Right lobe of liver (tissue), 4 donors: ENCODE data around the gene TXNDC16.

Source experiments
- POLR2A ChIP-seq: fragments of 450-650 bp; IDR thresholded peaks from one replicate; pipeline ENCODE4 v1.6.1; 2017; ENCODE audit warnings: antibody characterized with exemption, mild to moderate bottlenecking
- TF ChIP-seq, protein P1 (sequence below), 4 donors: fragments of 200-600 bp in 3 of 4; fragments of 450-650 bp in 1 of 4; IDR thresholded peaks; one replicate each; pipeline versions ENCODE4 v1.5.1 to v1.8.0; 2016 to 2022; ENCODE audit warnings: antibody characterized with exemption in 4 of 4, mild to moderate bottlenecking in 2 of 4
- donor health status: DM: no; HTN: no; CAD: no.
- donor health status: DM: no; HTN: no; CAD: no.
- donor health status: DM: no; HTN: yes; CAD: no.

DNA sequence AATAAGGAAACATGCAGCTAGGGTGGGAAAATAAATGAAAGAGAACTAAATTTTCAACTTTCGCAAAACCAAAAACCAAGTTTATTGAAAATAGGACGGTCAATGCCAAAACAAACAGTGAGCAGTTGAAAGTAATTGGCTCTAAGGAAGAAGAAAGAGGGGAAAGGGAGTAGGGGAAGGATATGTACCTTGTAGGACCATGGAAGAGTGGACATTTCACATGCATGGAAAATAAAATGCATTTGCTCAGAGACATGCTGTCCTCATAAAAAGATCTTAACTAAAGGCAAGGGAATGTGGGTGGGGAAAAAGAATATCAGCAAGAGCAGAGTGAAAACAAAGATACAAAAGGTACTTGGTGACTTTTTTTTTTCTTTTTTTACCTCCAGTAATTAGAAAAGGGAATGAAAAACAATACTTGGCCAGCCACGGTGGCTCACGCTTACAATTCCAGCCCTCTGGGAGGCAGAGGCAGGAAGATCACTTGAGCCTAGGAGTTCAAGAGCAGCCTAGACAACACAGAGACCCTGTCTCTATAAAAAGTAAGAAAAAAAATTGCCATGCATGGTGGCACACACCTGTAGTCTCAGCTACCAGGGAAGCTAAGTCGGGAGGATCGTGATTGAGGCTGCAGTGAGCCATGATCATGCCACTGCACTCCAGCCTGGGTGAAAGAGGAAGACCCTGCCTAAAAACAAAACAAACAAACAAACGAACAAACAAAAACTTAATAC lies 6.6 kb downstream of the TXNDC16 start:
- TF ChIP-seq, protein P1, sequence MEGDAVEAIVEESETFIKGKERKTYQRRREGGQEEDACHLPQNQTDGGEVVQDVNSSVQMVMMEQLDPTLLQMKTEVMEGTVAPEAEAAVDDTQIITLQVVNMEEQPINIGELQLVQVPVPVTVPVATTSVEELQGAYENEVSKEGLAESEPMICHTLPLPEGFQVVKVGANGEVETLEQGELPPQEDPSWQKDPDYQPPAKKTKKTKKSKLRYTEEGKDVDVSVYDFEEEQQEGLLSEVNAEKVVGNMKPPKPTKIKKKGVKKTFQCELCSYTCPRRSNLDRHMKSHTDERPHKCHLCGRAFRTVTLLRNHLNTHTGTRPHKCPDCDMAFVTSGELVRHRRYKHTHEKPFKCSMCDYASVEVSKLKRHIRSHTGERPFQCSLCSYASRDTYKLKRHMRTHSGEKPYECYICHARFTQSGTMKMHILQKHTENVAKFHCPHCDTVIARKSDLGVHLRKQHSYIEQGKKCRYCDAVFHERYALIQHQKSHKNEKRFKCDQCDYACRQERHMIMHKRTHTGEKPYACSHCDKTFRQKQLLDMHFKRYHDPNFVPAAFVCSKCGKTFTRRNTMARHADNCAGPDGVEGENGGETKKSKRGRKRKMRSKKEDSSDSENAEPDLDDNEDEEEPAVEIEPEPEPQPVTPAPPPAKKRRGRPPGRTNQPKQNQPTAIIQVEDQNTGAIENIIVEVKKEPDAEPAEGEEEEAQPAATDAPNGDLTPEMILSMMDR (IDR thresholded peaks at IDR 0.05) = no peak
- TF ChIP-seq POLR2A = no peak
